Neural cell (in vitro differentiated cells): Measurements from ENCODE around the gene ALOX5. TPM values are rescaled to one million over a fixed set of nuclear protein-coding genes. Genes with fewer than 3 reads are reported as not detected.
"Not testable (repeated sequence)": the region's sequence is repeated elsewhere in the genome, so short reads cannot be mapped to it uniquely, and the experiment has no call there.

Experiments
- H2AFZ ChIP-seq: fragments of 200-600, 300-800 bp; sonication (generic), shearing (Covaris generic); 2 replicates; pipeline ENCODE4 v1.6.0; 2014; ENCODE audit warnings: low read depth, mild to moderate bottlenecking, antibody characterized with exemption, low read length, moderate library complexity
- H3F3A ChIP-seq: fragments of 200-600 bp; shearing (Covaris generic); 2 replicates; pipeline ENCODE4 v1.6.1; 2016; ENCODE audit warnings: mild to moderate bottlenecking, moderate library complexity, mixed read lengths, antibody characterized with exemption, low read length; ENCODE audit not compliant: insufficient read depth, poor library complexity, severe bottlenecking
- H3K27ac ChIP-seq: fragments of 200-600, 300-800 bp; sonication (generic), shearing (Covaris generic); 2 replicates; pipeline ENCODE4 v1.5.1; 2014; ENCODE audit warnings: mild to moderate bottlenecking, low read length, moderate library complexity
- H3K27me3 ChIP-seq: fragments of 300-800, 200-600 bp; sonication (generic), shearing (Covaris generic); 2 replicates; pipeline ENCODE4 v1.6.0; 2014; ENCODE audit warnings: mild to moderate bottlenecking, low read depth, low read length, moderate library complexity; ENCODE audit not compliant: insufficient read depth
- H3K36me3 ChIP-seq: fragments of 300-800, 200-600 bp; sonication (generic), shearing (Covaris generic); 2 replicates; pipeline ENCODE4 v1.5.1; 2014; ENCODE audit warnings: mild to moderate bottlenecking, antibody characterized with exemption, low read length, moderate library complexity; ENCODE audit not compliant: insufficient read depth
- H3K4me2 ChIP-seq: fragments of 300-800, 200-600 bp; sonication (generic), shearing (Covaris generic); 2 replicates; pipeline ENCODE4 v1.6.0; 2014; ENCODE audit warnings: mild to moderate bottlenecking, low read length
- H3K4me3 ChIP-seq: fragments of 300-800, 200-600 bp; sonication (generic), shearing (Covaris generic); 2 replicates; pipeline ENCODE4 v1.5.1; 2014; ENCODE audit warnings: mild to moderate bottlenecking, low read length, moderate library complexity
- H3K79me2 ChIP-seq: fragments of 200-600 bp; shearing (Covaris generic); replicated peaks from 2 replicates; pipeline ENCODE4 v1.6.0; 2014; ENCODE audit warnings: mild to moderate bottlenecking, low read length, moderate library complexity; ENCODE audit not compliant: insufficient read depth
- H3K9ac ChIP-seq: fragments of 300-800, 200-600 bp; sonication (generic), shearing (Covaris generic); 2 replicates; pipeline ENCODE4 v1.6.1; 2016; ENCODE audit warnings: mild to moderate bottlenecking, low read length, mixed read lengths
- H3K9me2 ChIP-seq: fragments of 200-600 bp; shearing (Covaris generic); 2 replicates; pipeline ENCODE4 v1.6.1; 2016; ENCODE audit warnings: mild to moderate bottlenecking, low read length, mixed read lengths; ENCODE audit not compliant: insufficient read depth
- H3K9me3 ChIP-seq: fragments of 200-600, 300-800 bp; sonication (generic), shearing (Covaris generic); 2 replicates; pipeline ENCODE4 v1.6.1; 2016; ENCODE audit warnings: mild to moderate bottlenecking, mixed run types, low read length, moderate library complexity, mixed read lengths
- H4K20me1 ChIP-seq: fragments of 200-600 bp; shearing (Covaris generic); 2 replicates; pipeline ENCODE4 v1.6.1; 2016; ENCODE audit warnings: mild to moderate bottlenecking, mixed run types; ENCODE audit not compliant: insufficient read depth
- CTCF ChIP-seq: fragments of 450-650 bp; IDR thresholded peaks from 2 replicates; pipeline ENCODE4 v1.5.1; 2014; ENCODE audit warnings: antibody characterized with exemption, mild to moderate bottlenecking, moderate library complexity; ENCODE audit not compliant: poor library complexity, severe bottlenecking
- EP300 ChIP-seq: fragments of 450-650 bp; conservative IDR thresholded peaks from 2 replicates; pipeline ENCODE4 v1.6.1; 2014; ENCODE audit warnings: antibody characterized with exemption, mild to moderate bottlenecking, moderate library complexity; ENCODE audit not compliant: poor library complexity, severe bottlenecking
- EZH2 ChIP-seq: fragments of 200-600, 300-800 bp; shearing (Covaris generic), sonication (generic); IDR thresholded peaks from 2 replicates; pipeline ENCODE4 v1.6.1; 2014; ENCODE audit warnings: antibody characterized with exemption, low read length, borderline replicate concordance, mild to moderate bottlenecking; ENCODE audit not compliant: insufficient read depth, poor library complexity, severe bottlenecking
- MXI1 ChIP-seq: fragments of 450-650 bp; conservative IDR thresholded peaks from 2 replicates; pipeline ENCODE4 v1.6.1; 2014; ENCODE audit warnings: antibody characterized with exemption, mild to moderate bottlenecking; ENCODE audit not compliant: poor library complexity, severe bottlenecking
- POLR2AphosphoS5 ChIP-seq: IDR thresholded peaks from 2 replicates; pipeline ENCODE4 v1.6.1; 2012
- RAD21 ChIP-seq: fragments of 450-650 bp; conservative IDR thresholded peaks from 2 replicates; pipeline ENCODE4 v1.6.1; 2014; ENCODE audit warnings: antibody characterized with exemption, mild to moderate bottlenecking, moderate library complexity
- REST ChIP-seq: IDR thresholded peaks from 2 replicates; pipeline ENCODE4 v1.6.1; 2012; ENCODE audit warnings: borderline replicate concordance
- SMC3 ChIP-seq: fragments of 450-650 bp; conservative IDR thresholded peaks from 2 replicates; pipeline ENCODE4 v1.6.1; 2014; ENCODE audit warnings: antibody characterized with exemption, mild to moderate bottlenecking, moderate library complexity; ENCODE audit not compliant: poor library complexity
- TAF1 ChIP-seq: IDR thresholded peaks from 2 replicates; pipeline ENCODE4 v1.6.1; 2012; ENCODE audit warnings: low read depth
- polyA plus RNA-seq: library from polyadenylated mRNA; depleted of rRNA; stranded (reverse); fragments of >200 nt; gene quantifications from 2 replicates; pipeline ENCODE4 v1.2.3, GENCODE V29; 2014

ALOX5 gene
- polyA plus RNA-seq, 1 donor from 2014 or later, result not detected

GRCh38 chr10:45387096-45387893 is 13.3 kb downstream of the ALOX5 start:
- Histone ChIP-seq H3K27ac (no peak overlapping the region), H3K9me2 (no peaks in the 10 kb centered on the region), H2AFZ (no peak overlapping the region), H3K4me2 (no peak overlapping the region), H3K36me3 (no peaks in the 10 kb centered on the region), H3K79me2 (no peaks in the 10 kb centered on the region), H3K9ac (no peak overlapping the region), H4K20me1 (no peaks in the 10 kb centered on the region), H3F3A (no peaks in the 10 kb centered on the region), H3K4me3 (no peak overlapping the region), H3K9me3 (no peaks in the 10 kb centered on the region), H3K27me3 (no peaks in the 10 kb centered on the region)
- TF ChIP-seq POLR2AphosphoS5 (no peak), EZH2 (no peak), MXI1 (no peak), RAD21 (no peak), TAF1 (no peak), EP300 (no peak), CTCF (no peak), SMC3 (no peak), REST (no peak)

- H3K4me2 ChIP-seq, H3F3A ChIP-seq, H3K27ac ChIP-seq, H3K36me3 ChIP-seq, H3K9me2 ChIP-seq, H3K4me3 ChIP-seq, H3K9me3 ChIP-seq, H3K79me2 ChIP-seq, H2AFZ ChIP-seq, H4K20me1 ChIP-seq, H3K27me3 ChIP-seq, H3K9ac ChIP-seq: not testable (repeated sequence)
These were observed 15.7 kb downstream of the ALOX5 start for GRCh38 chr10:45389671-45390070.

GRCh38 chr10:45391636-45392035 is 17.6 kb downstream of the ALOX5 start:
- H3K27ac ChIP-seq, H3K9me3 ChIP-seq, H3K27me3 ChIP-seq, H2AFZ ChIP-seq, H3K9me2 ChIP-seq, H3F3A ChIP-seq, H3K79me2 ChIP-seq, H3K4me3 ChIP-seq, H4K20me1 ChIP-seq, H3K9ac ChIP-seq, H3K4me2 ChIP-seq, H3K36me3 ChIP-seq: not testable (repeated sequence)
